NB4 (cell line): ENCODE measurements around the gene MTR.

ENCODE experiments used
- MYC ChIP-seq: IDR thresholded peaks from 2 replicates; pipeline ENCODE4 v1.6.1; 2011; ENCODE audit warnings: low read depth, low read length
- POLR2A ChIP-seq: IDR thresholded peaks from 2 replicates; pipeline ENCODE4 v1.6.1; 2011; ENCODE audit warnings: mild to moderate bottlenecking; ENCODE audit not compliant: insufficient read length; ENCODE audit errors: extremely low read depth
- TF ChIP-seq, protein P1 (sequence below): IDR thresholded peaks from one replicate; pipeline ENCODE4 v1.5.1; 2012; ENCODE audit warnings: low read depth, low read length
- TF ChIP-seq, protein P2 (sequence below): IDR thresholded peaks from 2 replicates; pipeline ENCODE4 v1.6.1; 2011; ENCODE audit warnings: low read depth, low read length

DNA sequence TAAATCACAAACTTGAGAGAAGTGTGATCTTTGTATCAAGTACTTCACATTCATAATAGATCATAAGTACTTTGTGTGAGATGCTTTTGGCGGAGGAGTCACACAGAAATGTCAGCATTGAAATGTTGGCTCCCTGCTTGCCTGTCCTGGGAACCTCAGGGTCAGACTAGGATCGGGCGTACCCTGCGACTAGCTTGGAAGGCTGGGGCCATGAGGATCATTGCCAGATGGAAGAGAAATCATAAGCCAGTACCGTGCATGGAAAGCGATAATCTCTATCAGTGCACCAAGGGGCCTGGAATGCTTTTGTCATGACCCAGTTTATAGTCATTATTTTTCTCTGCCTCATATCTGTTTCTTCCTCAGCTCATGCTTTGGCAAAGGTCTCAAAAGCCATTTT lies 35.5 kb downstream of the MTR start:
- TF ChIP-seq, protein P1, sequence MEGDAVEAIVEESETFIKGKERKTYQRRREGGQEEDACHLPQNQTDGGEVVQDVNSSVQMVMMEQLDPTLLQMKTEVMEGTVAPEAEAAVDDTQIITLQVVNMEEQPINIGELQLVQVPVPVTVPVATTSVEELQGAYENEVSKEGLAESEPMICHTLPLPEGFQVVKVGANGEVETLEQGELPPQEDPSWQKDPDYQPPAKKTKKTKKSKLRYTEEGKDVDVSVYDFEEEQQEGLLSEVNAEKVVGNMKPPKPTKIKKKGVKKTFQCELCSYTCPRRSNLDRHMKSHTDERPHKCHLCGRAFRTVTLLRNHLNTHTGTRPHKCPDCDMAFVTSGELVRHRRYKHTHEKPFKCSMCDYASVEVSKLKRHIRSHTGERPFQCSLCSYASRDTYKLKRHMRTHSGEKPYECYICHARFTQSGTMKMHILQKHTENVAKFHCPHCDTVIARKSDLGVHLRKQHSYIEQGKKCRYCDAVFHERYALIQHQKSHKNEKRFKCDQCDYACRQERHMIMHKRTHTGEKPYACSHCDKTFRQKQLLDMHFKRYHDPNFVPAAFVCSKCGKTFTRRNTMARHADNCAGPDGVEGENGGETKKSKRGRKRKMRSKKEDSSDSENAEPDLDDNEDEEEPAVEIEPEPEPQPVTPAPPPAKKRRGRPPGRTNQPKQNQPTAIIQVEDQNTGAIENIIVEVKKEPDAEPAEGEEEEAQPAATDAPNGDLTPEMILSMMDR: no peak
- TF ChIP-seq POLR2A (no peak), MYC (no peak)
- TF ChIP-seq, protein P2, sequence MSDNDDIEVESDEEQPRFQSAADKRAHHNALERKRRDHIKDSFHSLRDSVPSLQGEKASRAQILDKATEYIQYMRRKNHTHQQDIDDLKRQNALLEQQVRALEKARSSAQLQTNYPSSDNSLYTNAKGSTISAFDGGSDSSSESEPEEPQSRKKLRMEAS: no peak
